GM18499 (cell line): ENCODE data around the gene SNAPC5.
"Not testable (repeated sequence)": the region's sequence is repeated elsewhere in the genome, so short reads cannot be mapped to it uniquely, and the experiment has no call there.

Experiments
- ATAC-seq: cut with Tn5 transposase; IDR thresholded peaks from one replicate; pipeline ENCODE4 v1.9.1; 2021; ENCODE audit warnings: moderate number of reproducible peaks; ENCODE audit not compliant: insufficient read depth, unreplicated experiment

SNAPC5 gene

GRCh38 chr15:66494262-66494661, 3.3 kb downstream of the SNAPC5 start:
- ATAC-seq: no peak

GRCh38 chr15:66491846-66492245, 5.7 kb downstream of the SNAPC5 start:
- no peak for ATAC-seq

- no peak for ATAC-seq
Observed at GRCh38 chr15:66489179-66489791, 8.3 kb downstream of the SNAPC5 start.

GRCh38 chr15:66488525-66488924, 9.0 kb downstream of the SNAPC5 start:
- no peak for ATAC-seq

- no peak for ATAC-seq
Observed at GRCh38 chr15:66486887-66487286, 10.7 kb downstream of the SNAPC5 start.

GRCh38 chr15:66484539-66485112, 12.9 kb downstream of the SNAPC5 start:
- ATAC-seq: no peak

GRCh38 chr15:66483131-66483566, 14.4 kb downstream of the SNAPC5 start:
- ATAC-seq: no peak

GRCh38 chr15:66482539-66482938, 15.0 kb downstream of the SNAPC5 start:
- ATAC-seq: no peak

- ATAC-seq: no peak
Observed at GRCh38 chr15:66481107-66481856, 16.3 kb downstream of the SNAPC5 start.

- ATAC-seq: no peak
Observed at GRCh38 chr15:66480267-66480666, 17.3 kb downstream of the SNAPC5 start.

GRCh38 chr15:66477011-66477410, 20.6 kb downstream of the SNAPC5 start:
- ATAC-seq: no peak

- ATAC-seq: no peak
Observed at GRCh38 chr15:66476535-66476934, 21.0 kb downstream of the SNAPC5 start.

GRCh38 chr15:66474963-66475362, 22.6 kb downstream of the SNAPC5 start:
- no peak for ATAC-seq

GRCh38 chr15:66474135-66474534, 23.4 kb downstream of the SNAPC5 start:
- ATAC-seq: no peak

GRCh38 chr15:66472176-66472999, 25.2 kb downstream of the SNAPC5 start:
- no peak for ATAC-seq

- not testable (repeated sequence) for ATAC-seq
Observed at GRCh38 chr15:66470825-66471224, 26.7 kb downstream of the SNAPC5 start.

- ATAC-seq: not testable (repeated sequence)
Observed at GRCh38 chr15:66467162-66468040, 30.2 kb downstream of the SNAPC5 start.

GRCh38 chr15:66465294-66465693, 32.3 kb downstream of the SNAPC5 start:
- ATAC-seq: not testable (repeated sequence)

GRCh38 chr15:66462627-66463026, 34.9 kb downstream of the SNAPC5 start:
- ATAC-seq: no peak

GRCh38 chr15:66461917-66462316, 35.6 kb downstream of the SNAPC5 start:
- no peak for ATAC-seq
